ENCODE measurements around the gene DMWD. TPM values are rescaled to one million over a fixed set of nuclear protein-coding genes. Genes with fewer than 3 reads are reported as not detected.

DMWD gene
- total and polyA plus RNA-seq, 2 of the 4 experiments (the other 2 are of a cell fraction), result 9.7 to 28.5 TPM

GRCh38 chr19:45825263-45825605, 32.6 kb upstream of the DMWD start:
- no peaks in the 10 kb centered on the region for H3K9me1 ChIP-seq (ENCODE audit: insufficient read depth, low read length)
- no peak overlapping the region for H2AFZ ChIP-seq (replicated peaks; ENCODE audit: low read length, poor library complexity)
- no peak overlapping the region for H3K4me3 ChIP-seq (ENCODE audit: insufficient read depth, low read depth, low read length)
- POLR2A ChIA-PET (ENCODE audit: unreplicated experiment), result no interaction called here
- no peak overlapping the region for H3K14ac ChIP-seq (replicated peaks; ENCODE audit: low read depth, low read length)
- H2BK5ac ChIP-seq (ENCODE audit: low read depth, low read length, poor library complexity, severe bottlenecking), result no peak overlapping the region
- dilution Hi-C loops (cut with HindIII; ENCODE audit: low sequenced_read_pairs, unreplicated experiment), result no loop called here
- DNase-seq, result no peak
- no peak overlapping the region for H2BK15ac ChIP-seq (ENCODE audit: low read depth, low read length)
- H3K4me2 ChIP-seq (ENCODE audit: low read depth, low read length), result no peak overlapping the region
- no peak for ATAC-seq (ENCODE audit: low read depth)
- H4K20me1 ChIP-seq (ENCODE audit: insufficient read depth, low read length), result peaks cover 7% of the 10 kb centered on the region; the same call in 1 of the 2 replicates
- no peak overlapping the region for H3K27ac ChIP-seq (ENCODE audit: insufficient read depth, low read length)
- no peak overlapping the region for H4K5ac ChIP-seq (ENCODE audit: low read depth, low read length)
- BruUV-seq (replicated peaks), result no TSS peak
- H3K18ac ChIP-seq (ENCODE audit: low read depth, low read length), result no peak overlapping the region
- TF ChIP-seq BHLHE40 (IDR thresholded peaks at IDR 0.05; ENCODE audit: low read depth, low read length), result no peak
- TF ChIP-seq CEBPB (IDR thresholded peaks at IDR 0.05; ENCODE audit: low read depth, low read length), result no peak
- no peak for TF ChIP-seq RFX5 (IDR thresholded peaks at IDR 0.05; ENCODE audit: low read depth, low read length)
- H2AK5ac ChIP-seq (ENCODE audit: low read depth, low read length), result no peak overlapping the region
- H4K8ac ChIP-seq (ENCODE audit: low read depth in 2 of 2, low read length in 2 of 2), result no peak overlapping the region
- no peaks in the 10 kb centered on the region for H3K4me1 ChIP-seq (ENCODE audit: control insufficient read depth, insufficient read depth, low read length)
- H3K56ac ChIP-seq (ENCODE audit: extremely low read depth, insufficient read depth, low read length), result no peak overlapping the region
- no peak overlapping the region for H3K9ac ChIP-seq (ENCODE audit: low read depth, low read length)
- intact Hi-C loops (cut with micrococcal nuclease), result no loop called here
- no peak overlapping the region for H4K91ac ChIP-seq (ENCODE audit: insufficient read depth, low read depth, low read length)
- H3K27me3 ChIP-seq (ENCODE audit: control insufficient read depth, insufficient read depth, low read length), result no peaks in the 10 kb centered on the region
- no peak overlapping the region for H3K23ac ChIP-seq (ENCODE audit: low read depth, low read length)
- H2BK20ac ChIP-seq (ENCODE audit: low read depth, low read length), result no peak overlapping the region
- in situ Hi-C loops (cut with MboI; ENCODE audit: low sequenced_read_pairs), result no loop called here
- H2BK120ac ChIP-seq (ENCODE audit: low read depth, low read length), result no peak overlapping the region
- no peak overlapping the region for H2AK9ac ChIP-seq (replicated peaks; ENCODE audit: low read depth, low read length, poor library complexity)
- peaks cover 90% of the 10 kb centered on the region for H3K36me3 ChIP-seq (ENCODE audit: control insufficient read depth, insufficient read depth, low read length)
- WGBS, 2 experiments (ENCODE audit: extremely low coverage in 2 of 2, insufficient read length in 1 of 2), result 71% methylated on average over 1 of the region's 8 CpGs; no CpG with 5 or more reads in 1 of the 2 experiments
- CTCF ChIA-PET, result no interaction called here
- no peaks in the 10 kb centered on the region; a peak in 1 of 4 replicates for H3K79me1 ChIP-seq (ENCODE audit: low read depth in 1 of 2, low read length in 2 of 2)
- no peaks in the 10 kb centered on the region for H3K9me3 ChIP-seq (ENCODE audit: control insufficient read depth, insufficient read depth, low read length)
- H3K4ac ChIP-seq (ENCODE audit: low read depth, low read length), result no peak overlapping the region
